IMR-90 (cell line): ENCODE results near the gene DLGAP4. TPM values are rescaled to one million over a fixed set of nuclear protein-coding genes. Genes with fewer than 3 reads are reported as not detected.

Experiments
- ATAC-seq: fragments of 200-7000 bp; cut with Tn5 transposase; 2 replicates; pipeline ENCODE4 v1.9.1; 2020; ENCODE audit warnings: low read depth, mild to moderate bottlenecking, moderate library complexity
- BruUV-seq: library from RNA; stranded (reverse); fragments of 400-500 nt; replicated peaks from 2 replicates; lab custom pipeline; 2021; lab: Mats Ljungman, UMichigan
- CTCF ChIA-PET: fragments of 300-600 bp; formaldehyde crosslinking; extraction: SDS; loops from one replicate; lab custom pipeline; 2021; ENCODE audit warnings: antibody characterized with exemption; lab: Yijun Ruan, JAX
- POLR2A ChIA-PET: fragments of 300-600 bp; sonication (Branson Sonifier 250); formaldehyde crosslinking; loops from one replicate; lab custom pipeline; 2022; ENCODE audit warnings: antibody characterized with exemption; ENCODE audit not compliant: unreplicated experiment; lab: Charles Lee
- DNase-seq: peaks from one replicate; pipeline ENCODE4 v3.0.0; 2013
- H2AFZ ChIP-seq: replicated peaks from 2 replicates; pipeline ENCODE3; 2013; ENCODE audit warnings: low read length, mild to moderate bottlenecking; ENCODE audit not compliant: poor library complexity
- H2AK5ac ChIP-seq: 2 replicates; pipeline ENCODE4 v1.6.1; 2013; ENCODE audit warnings: low read depth, low read length, inconsistent platforms
- H2AK9ac ChIP-seq: replicated peaks from 2 replicates; pipeline ENCODE3; 2013; ENCODE audit warnings: mild to moderate bottlenecking, low read depth, low read length, moderate library complexity; ENCODE audit not compliant: poor library complexity
- H2BK120ac ChIP-seq: 2 replicates; pipeline ENCODE4 v1.6.1; 2013; ENCODE audit warnings: low read depth, low read length, inconsistent platforms
- H2BK15ac ChIP-seq: 3 replicates; pipeline ENCODE4 v1.6.1; 2013; ENCODE audit warnings: low read depth, low read length, inconsistent platforms
- H2BK20ac ChIP-seq: 2 replicates; pipeline ENCODE4 v1.6.1; 2013; ENCODE audit warnings: low read depth, mild to moderate bottlenecking, inconsistent platforms, low read length, moderate library complexity
- H2BK5ac ChIP-seq: 2 replicates; pipeline ENCODE4 v1.6.1; 2013; ENCODE audit warnings: mild to moderate bottlenecking, low read depth, low read length, inconsistent platforms; ENCODE audit not compliant: poor library complexity, severe bottlenecking
- H3K14ac ChIP-seq: replicated peaks from 2 replicates; pipeline ENCODE4 v1.6.1; 2013; ENCODE audit warnings: low read depth, low read length, inconsistent platforms
- H3K18ac ChIP-seq: 2 replicates; pipeline ENCODE4 v1.6.1; 2013; ENCODE audit warnings: low read depth, low read length, control low read depth
- H3K23ac ChIP-seq: 2 replicates; pipeline ENCODE4 v1.6.1; 2013; ENCODE audit warnings: low read depth, low read length, inconsistent platforms
- H3K27ac ChIP-seq: 2 replicates; pipeline ENCODE4 v1.5.1; 2013; ENCODE audit warnings: mild to moderate bottlenecking, control low read depth, low read length; ENCODE audit not compliant: insufficient read depth
- H3K27me3 ChIP-seq: 2 replicates; pipeline ENCODE4 v1.6.1; 2013; ENCODE audit warnings: low read length; ENCODE audit not compliant: control insufficient read depth, insufficient read depth
- H3K36me3 ChIP-seq: 2 replicates; pipeline ENCODE4 v1.6.1; 2013; ENCODE audit warnings: low read length, mixed read lengths; ENCODE audit not compliant: control insufficient read depth, insufficient read depth
- H3K4ac ChIP-seq: 2 replicates; pipeline ENCODE4 v1.6.1; 2013; ENCODE audit warnings: low read depth, low read length, inconsistent platforms
- H3K4me1 ChIP-seq: 2 replicates; pipeline ENCODE4 v1.6.1; 2013; ENCODE audit warnings: low read length, mixed read lengths; ENCODE audit not compliant: control insufficient read depth, insufficient read depth
- H3K4me2 ChIP-seq: 2 replicates; pipeline ENCODE4 v1.6.1; 2013; ENCODE audit warnings: low read depth, mild to moderate bottlenecking, control low read depth, low read length, moderate library complexity
- H3K4me3 ChIP-seq: 2 replicates; pipeline ENCODE4 v1.5.1; 2013; ENCODE audit warnings: low read depth, mild to moderate bottlenecking, control low read depth, low read length, moderate library complexity; ENCODE audit not compliant: insufficient read depth
- H3K56ac ChIP-seq: 2 replicates; pipeline ENCODE4 v1.6.1; 2013; ENCODE audit warnings: low read length, inconsistent platforms; ENCODE audit not compliant: insufficient read depth; ENCODE audit errors: extremely low read depth
- H3K79me1 ChIP-seq, 2 experiments: 2 replicates each; pipeline ENCODE4 v1.6.1; 2013; ENCODE audit warnings: low read length in 2 of 2, inconsistent platforms in 1 of 2, low read depth in 1 of 2
- H3K9ac ChIP-seq: 2 replicates; pipeline ENCODE4 v1.6.1; 2013; ENCODE audit warnings: low read depth, low read length, control low read depth
- H3K9me1 ChIP-seq: 2 replicates; pipeline ENCODE4 v1.6.1; 2013; ENCODE audit warnings: low read length, inconsistent platforms; ENCODE audit not compliant: insufficient read depth
- H3K9me3 ChIP-seq: 2 replicates; pipeline ENCODE4 v1.6.1; 2013; ENCODE audit warnings: low read length; ENCODE audit not compliant: control insufficient read depth, insufficient read depth
- H4K20me1 ChIP-seq: 2 replicates; pipeline ENCODE4 v1.6.1; 2013; ENCODE audit warnings: low read length, inconsistent platforms; ENCODE audit not compliant: insufficient read depth
- H4K5ac ChIP-seq: 2 replicates; pipeline ENCODE4 v1.6.1; 2013; ENCODE audit warnings: mild to moderate bottlenecking, low read depth, low read length, control low read depth
- H4K8ac ChIP-seq, 2 experiments: 2 replicates each; pipeline ENCODE4 v1.6.1; 2013; ENCODE audit warnings: low read depth in 2 of 2, low read length in 2 of 2, control low read depth in 1 of 2, inconsistent platforms in 1 of 2
- H4K91ac ChIP-seq: 2 replicates; pipeline ENCODE4 v1.6.1; 2013; ENCODE audit warnings: low read depth, low read length, inconsistent platforms; ENCODE audit not compliant: insufficient read depth
- BHLHE40 ChIP-seq: fragments of 150-350 bp; IDR thresholded peaks from 2 replicates; pipeline ENCODE4 v1.6.1; 2016; ENCODE audit warnings: mild to moderate bottlenecking, low read depth, low read length
- CEBPB ChIP-seq: IDR thresholded peaks from 2 replicates; pipeline ENCODE4 v1.6.1; 2012; ENCODE audit warnings: low read depth, low read length, improper control_type of control experiment
- CHD1 ChIP-seq: IDR thresholded peaks from 2 replicates; pipeline ENCODE4 v1.6.1; 2012; ENCODE audit warnings: low read depth, low read length, improper control_type of control experiment
- MAFK ChIP-seq: IDR thresholded peaks from 2 replicates; pipeline ENCODE4 v1.6.1; 2012; ENCODE audit warnings: low read depth, low read length, improper control_type of control experiment
- MAZ ChIP-seq: IDR thresholded peaks from 2 replicates; pipeline ENCODE4 v1.6.1; 2012; ENCODE audit warnings: low read depth, mild to moderate bottlenecking, low read length, improper control_type of control experiment, moderate library complexity, borderline replicate concordance
- MXI1 ChIP-seq: IDR thresholded peaks from 2 replicates; pipeline ENCODE4 v1.6.1; 2012; ENCODE audit warnings: low read depth, mild to moderate bottlenecking, low read length, moderate library complexity, borderline replicate concordance
- NFE2L2 ChIP-seq: fragments of 150-350 bp; IDR thresholded peaks from 2 replicates; pipeline ENCODE4 v1.6.1; 2016; ENCODE audit warnings: low read depth, mild to moderate bottlenecking, low read length
- POLR2A ChIP-seq: IDR thresholded peaks from 2 replicates; pipeline ENCODE4 v1.6.1; 2012; ENCODE audit warnings: mild to moderate bottlenecking, low read depth, low read length
- RAD21 ChIP-seq: IDR thresholded peaks from 2 replicates; pipeline ENCODE4 v1.6.1; 2012; ENCODE audit warnings: low read length, improper control_type of control experiment
- RCOR1 ChIP-seq: IDR thresholded peaks from 2 replicates; pipeline ENCODE4 v1.6.1; 2012; ENCODE audit warnings: mild to moderate bottlenecking, low read length, improper control_type of control experiment; ENCODE audit not compliant: insufficient replicate concordance
- RFX5 ChIP-seq: IDR thresholded peaks from 2 replicates; pipeline ENCODE4 v1.8.0; 2012; ENCODE audit warnings: low read depth, mild to moderate bottlenecking, low read length, moderate library complexity
- USF2 ChIP-seq: fragments of 150-350 bp; IDR thresholded peaks from 2 replicates; pipeline ENCODE4 v1.6.1; 2017; ENCODE audit warnings: mild to moderate bottlenecking, antibody characterized with exemption, low read length, low read depth
- WGBS, 2 experiments: methylation state at CpG; one replicate each; pipeline versions ENCODE4 v1.1.5 to v1.1.7; 2013; ENCODE audit warnings: missing lambda C conversion rate in 2 of 2; ENCODE audit not compliant: insufficient read length in 1 of 2; ENCODE audit errors: extremely low coverage in 2 of 2; 5-methylcytosine and 5-hydroxymethylcytosine counted together
- dilution Hi-C: fragments of 300-500 bp; cut with HindIII; formaldehyde crosslinking; loops from one replicate; pipeline ENCODE4 v1.14.3; 2018; ENCODE audit warnings: low sequenced_read_pairs; ENCODE audit not compliant: unreplicated experiment
- in situ Hi-C: fragments of 300-500 bp; cut with MboI; formaldehyde crosslinking; loops from 3 replicates; pipeline ENCODE4 v1.14.3; 2019; ENCODE audit warnings: low sequenced_read_pairs, inconsistent platforms, mixed read lengths
- intact Hi-C: fragments of 100-400 bp; cut with micrococcal nuclease; formaldehyde crosslinking; loops from 2 replicates; pipeline ENCODE4 v1.10.0; 2022
- polyA plus RNA-seq, 3 experiments: library from polyadenylated mRNA; depleted of rRNA; stranded (reverse); fragments of >200 nt; gene quantifications; 2 replicates each; pipeline ENCODE4 v1.2.3, GENCODE V29; 2012; ENCODE audit warnings: low replicate concordance in 1 of 3
- total RNA-seq: library from RNA; depleted of rRNA; stranded (reverse); fragments of >200 nt; gene quantifications from 2 replicates; pipeline ENCODE4 v1.2.3, GENCODE V29; 2012
- TF ChIP-seq, protein P1 (sequence below): conservative IDR thresholded peaks from 2 replicates; pipeline ENCODE4 v1.5.1; 2012; ENCODE audit warnings: mild to moderate bottlenecking, low read depth, low read length, improper control_type of control experiment
- TF ChIP-seq, protein P2 (sequence below): fragments of 150-350 bp; IDR thresholded peaks from 2 replicates; pipeline ENCODE4 v1.6.1; 2016; ENCODE audit warnings: low read depth, mild to moderate bottlenecking, low read length, moderate library complexity, borderline replicate concordance

DLGAP4 gene
- total and polyA plus RNA-seq, 2 of the 4 experiments (the other 2 are of a cell fraction): 32.3 to 73.2 TPM

DNA sequence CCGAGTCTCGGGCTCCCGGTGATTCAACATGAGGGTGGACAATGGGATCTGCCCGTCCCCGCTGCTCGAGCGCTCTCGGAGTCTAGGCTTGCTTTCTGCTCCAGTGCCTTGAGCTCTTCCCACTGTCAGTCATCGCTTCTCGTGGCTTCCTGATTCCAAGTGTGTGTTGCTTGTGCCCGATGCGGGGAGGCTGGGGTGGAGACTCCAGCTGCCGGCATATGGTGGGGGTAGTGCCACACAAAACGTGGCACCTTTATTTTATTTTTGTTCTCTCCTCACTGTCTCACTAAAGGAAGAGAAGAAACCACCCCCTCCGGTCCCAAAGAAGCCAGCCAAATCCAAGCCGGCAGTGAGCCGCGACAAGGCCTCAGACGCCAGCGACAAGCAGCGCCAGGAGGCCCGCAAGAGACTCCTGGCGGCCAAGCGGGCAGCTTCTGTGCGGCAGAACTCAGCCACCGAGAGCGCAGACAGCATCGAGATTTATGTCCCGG, 220.4 kb downstream of the DLGAP4 start:
- Histone ChIP-seq H3K4me1 (no peaks in the 10 kb centered on the region; the same call in 1 of the 2 replicates), H3K27me3 (no peaks in the 10 kb centered on the region), H2BK15ac (no peak overlapping the region), H2AK9ac (no peak overlapping the region), H2BK120ac (no peak overlapping the region), H2BK20ac (no peak overlapping the region), H3K9ac (no peak overlapping the region), H2AFZ (no peak overlapping the region), H3K36me3 (peaks cover 63% of the 10 kb centered on the region), H2BK5ac (no peak overlapping the region), H4K20me1 (peaks cover 20% of the 10 kb centered on the region; the same call in 1 of the 2 replicates), H4K91ac (no peak overlapping the region), H3K4me3 (no peak overlapping the region), H3K79me1 (peaks cover 15 to 40% of the 10 kb centered on the region in 2 experiments), H2AK5ac (no peak overlapping the region), H4K8ac (no peak overlapping the region), H3K14ac (no peak overlapping the region), H3K4ac (no peak overlapping the region), H3K18ac (no peak overlapping the region), H3K4me2 (no peak overlapping the region), H3K9me1 (peaks cover 19% of the 10 kb centered on the region), H3K56ac (no peak overlapping the region), H4K5ac (no peak overlapping the region), H3K23ac (no peak overlapping the region), H3K9me3 (no peaks in the 10 kb centered on the region), H3K27ac (no peak overlapping the region)
- WGBS, 2 experiments: 94% methylated on average over 17 of the region's 29 CpGs; no CpG with 5 or more reads in 1 of the 2 experiments
- no TSS peak for BruUV-seq
- ATAC-seq: no peak
- POLR2A ChIA-PET: no interaction called here
- DNase-seq: no peak
- in situ Hi-C loops: no loop called here
- TF ChIP-seq, protein P1, sequence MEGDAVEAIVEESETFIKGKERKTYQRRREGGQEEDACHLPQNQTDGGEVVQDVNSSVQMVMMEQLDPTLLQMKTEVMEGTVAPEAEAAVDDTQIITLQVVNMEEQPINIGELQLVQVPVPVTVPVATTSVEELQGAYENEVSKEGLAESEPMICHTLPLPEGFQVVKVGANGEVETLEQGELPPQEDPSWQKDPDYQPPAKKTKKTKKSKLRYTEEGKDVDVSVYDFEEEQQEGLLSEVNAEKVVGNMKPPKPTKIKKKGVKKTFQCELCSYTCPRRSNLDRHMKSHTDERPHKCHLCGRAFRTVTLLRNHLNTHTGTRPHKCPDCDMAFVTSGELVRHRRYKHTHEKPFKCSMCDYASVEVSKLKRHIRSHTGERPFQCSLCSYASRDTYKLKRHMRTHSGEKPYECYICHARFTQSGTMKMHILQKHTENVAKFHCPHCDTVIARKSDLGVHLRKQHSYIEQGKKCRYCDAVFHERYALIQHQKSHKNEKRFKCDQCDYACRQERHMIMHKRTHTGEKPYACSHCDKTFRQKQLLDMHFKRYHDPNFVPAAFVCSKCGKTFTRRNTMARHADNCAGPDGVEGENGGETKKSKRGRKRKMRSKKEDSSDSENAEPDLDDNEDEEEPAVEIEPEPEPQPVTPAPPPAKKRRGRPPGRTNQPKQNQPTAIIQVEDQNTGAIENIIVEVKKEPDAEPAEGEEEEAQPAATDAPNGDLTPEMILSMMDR: no peak
- TF ChIP-seq RCOR1 (no peak), RAD21 (no peak), CHD1 (no peak), MAZ (no peak), POLR2A (no peak), CEBPB (no peak), NFE2L2 (no peak), RFX5 (no peak), BHLHE40 (no peak), MAFK (no peak), USF2 (no peak), MXI1 (no peak)
- TF ChIP-seq, protein P2, sequence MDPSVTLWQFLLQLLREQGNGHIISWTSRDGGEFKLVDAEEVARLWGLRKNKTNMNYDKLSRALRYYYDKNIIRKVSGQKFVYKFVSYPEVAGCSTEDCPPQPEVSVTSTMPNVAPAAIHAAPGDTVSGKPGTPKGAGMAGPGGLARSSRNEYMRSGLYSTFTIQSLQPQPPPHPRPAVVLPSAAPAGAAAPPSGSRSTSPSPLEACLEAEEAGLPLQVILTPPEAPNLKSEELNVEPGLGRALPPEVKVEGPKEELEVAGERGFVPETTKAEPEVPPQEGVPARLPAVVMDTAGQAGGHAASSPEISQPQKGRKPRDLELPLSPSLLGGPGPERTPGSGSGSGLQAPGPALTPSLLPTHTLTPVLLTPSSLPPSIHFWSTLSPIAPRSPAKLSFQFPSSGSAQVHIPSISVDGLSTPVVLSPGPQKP: no peak
- dilution Hi-C loops: no loop called here
- intact Hi-C loops: no loop called here
- CTCF ChIA-PET: no interaction called here
